GM03348 (cell line): ENCODE data around the gene PTPRM.
"Not testable (repeated sequence)": the region's sequence is repeated elsewhere in the genome, so short reads cannot be mapped to it uniquely, and the experiment has no call there.

ENCODE experiments used
- DNase-seq: peaks from one replicate; pipeline ENCODE4 v3.0.0; 2012; ENCODE audit warnings: low spot score

Gene PTPRM

DNA sequence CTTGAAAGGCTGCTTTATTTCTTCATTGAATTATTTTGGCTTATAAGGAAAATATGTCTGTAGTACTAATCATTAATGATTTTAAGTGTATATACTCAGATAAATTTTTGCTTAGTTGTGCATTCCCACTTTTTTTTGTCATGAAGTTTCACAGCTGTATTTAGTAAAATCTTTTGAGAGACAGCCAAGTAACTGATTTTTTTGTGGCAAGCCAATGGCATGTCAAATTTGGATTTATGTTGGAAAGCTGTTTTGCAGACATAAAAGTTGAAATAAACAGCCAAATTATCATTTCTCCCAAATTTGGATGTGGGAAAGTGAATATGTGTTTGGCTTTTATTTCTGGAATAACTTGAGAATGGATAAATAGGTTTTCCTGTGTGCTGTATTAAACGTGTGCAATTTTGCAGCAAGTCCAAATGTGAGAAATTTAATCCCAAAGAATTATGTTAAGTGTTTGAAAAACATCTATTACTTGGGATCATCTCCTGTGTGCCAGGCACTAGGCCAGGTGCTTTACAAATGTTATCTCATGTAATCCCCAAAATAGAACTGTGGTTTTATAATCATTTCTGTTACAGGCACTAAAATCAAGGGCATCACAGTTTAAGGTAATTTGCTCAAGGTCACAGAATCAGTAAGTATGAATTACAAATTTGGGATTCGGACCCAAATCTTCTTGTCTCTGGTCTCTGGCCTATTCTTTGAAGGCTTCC is 160.4 kb downstream of the PTPRM start:
- no peak for DNase-seq

DNA sequence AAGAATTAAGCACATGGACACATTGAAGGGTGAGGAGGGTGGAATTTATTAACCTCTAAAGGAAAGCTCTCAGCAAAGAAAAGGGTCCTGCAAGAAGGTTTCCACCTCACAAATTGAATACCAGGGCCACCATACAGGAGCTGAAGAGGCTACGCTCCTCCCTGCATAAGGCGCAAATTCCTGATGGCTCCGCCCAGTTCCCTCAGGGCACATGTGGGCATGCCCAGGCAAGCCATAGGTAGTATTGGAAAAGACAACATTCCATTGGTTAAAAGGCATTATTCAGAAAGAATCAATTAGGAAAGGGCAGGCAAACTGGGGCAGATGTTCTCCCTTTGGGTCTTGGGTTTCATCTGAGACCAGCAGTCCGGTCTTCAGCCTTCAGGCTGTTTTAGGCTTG is 161.2 kb downstream of the PTPRM start:
- no peak for DNase-seq

DNA sequence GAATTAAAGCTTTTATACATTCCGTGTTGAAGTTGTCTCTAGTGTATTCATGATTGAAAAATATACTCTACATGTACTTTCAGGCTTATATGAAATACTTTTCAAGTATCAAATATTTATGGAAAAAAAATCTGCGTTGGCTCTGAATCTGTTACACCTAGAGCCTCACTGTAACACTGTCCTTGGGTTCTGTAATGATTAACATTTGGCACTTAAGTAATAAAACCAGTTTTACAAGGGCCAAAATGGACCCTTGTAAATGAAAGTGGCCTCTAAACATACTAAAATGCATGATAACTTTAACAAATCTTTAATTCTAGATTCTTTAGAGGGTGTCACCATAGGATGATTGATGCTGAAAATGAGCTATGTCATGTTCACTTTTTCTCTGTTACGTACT is 162.8 kb downstream of the PTPRM start:
- no peak for DNase-seq

DNA sequence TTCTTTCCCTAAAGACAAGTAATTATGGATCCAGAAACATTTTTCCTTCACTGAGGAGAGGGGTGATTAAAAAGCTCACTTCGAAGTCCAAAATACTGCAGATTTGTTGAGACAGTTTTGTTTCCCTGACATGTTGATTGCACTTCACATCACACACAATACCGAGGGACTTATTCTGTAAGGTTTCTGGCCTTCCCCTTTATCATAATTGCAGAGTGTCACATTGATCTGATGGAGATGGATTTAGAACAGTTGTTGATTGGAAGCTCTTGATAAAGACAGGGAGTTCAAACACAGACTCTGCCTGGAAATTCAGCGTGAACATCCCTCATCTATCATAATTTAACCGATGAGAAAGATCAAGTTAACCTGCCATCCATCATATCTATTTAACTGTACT is 163.6 kb downstream of the PTPRM start:
- DNase-seq = no peak

DNA sequence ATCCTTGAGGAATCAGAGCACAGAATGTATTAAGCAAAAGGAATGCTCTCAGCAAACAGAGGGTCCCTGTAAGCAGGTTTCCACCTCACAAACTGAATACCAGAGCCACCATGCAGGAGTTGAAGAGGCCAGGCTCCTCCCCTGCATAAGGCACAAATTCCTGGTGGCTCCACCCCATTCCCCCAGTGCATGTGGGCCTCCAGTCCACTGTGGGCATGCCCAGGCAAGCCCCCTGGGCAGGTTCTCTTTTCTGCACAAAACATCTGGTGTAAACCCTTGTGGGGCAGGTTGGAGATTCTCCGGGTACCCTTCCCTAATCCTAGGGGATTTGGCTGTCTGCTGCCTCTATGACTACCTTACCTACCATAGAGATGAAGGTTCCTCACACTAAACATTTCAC is 166.5 kb downstream of the PTPRM start:
- no peak for DNase-seq

DNA sequence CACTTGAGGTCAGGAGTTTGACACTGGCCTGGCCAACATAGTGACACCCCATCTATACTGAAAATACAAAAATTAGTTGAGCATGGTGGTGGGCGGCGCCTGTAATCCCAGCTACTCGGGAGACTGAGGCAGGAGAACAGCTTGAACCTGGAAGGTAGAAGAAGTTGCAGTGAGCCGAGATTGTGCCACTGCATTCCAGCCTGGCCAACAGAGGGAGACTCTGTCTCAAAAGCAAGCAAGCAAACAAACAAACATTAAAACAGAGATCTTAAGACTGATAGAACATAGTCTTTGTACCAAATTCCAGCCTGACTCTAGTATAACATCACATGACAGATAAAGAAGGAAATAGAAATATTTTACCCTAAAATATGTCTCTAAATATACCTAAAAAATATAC is 168.1 kb downstream of the PTPRM start:
- no peak for DNase-seq

DNA sequence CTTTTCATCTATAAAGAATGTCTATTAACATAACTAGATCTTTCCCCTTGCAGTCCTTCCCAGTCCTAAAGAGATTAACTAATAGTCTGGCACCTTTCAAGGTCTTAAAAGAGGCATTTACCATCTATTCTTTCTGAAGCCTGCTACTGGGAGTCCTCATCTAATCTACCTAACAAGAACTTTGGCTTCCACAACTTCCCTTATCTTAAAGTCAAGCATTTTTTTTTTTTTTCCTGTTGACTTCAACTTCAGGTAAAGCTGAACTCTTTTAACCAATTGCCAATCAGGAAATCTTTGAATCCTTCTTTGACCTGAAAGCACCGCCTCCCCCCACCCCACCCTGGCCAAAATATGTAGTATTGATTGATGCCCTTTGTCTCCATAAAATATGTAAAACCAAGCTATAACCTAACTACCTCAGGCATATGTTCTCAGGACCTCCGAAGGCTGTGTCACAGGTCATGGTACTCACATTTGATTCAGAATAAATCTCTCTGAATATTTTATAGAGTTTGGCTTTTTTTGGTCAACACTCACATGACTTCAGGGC is 168.6 kb downstream of the PTPRM start:
- DNase-seq = no peak

DNA sequence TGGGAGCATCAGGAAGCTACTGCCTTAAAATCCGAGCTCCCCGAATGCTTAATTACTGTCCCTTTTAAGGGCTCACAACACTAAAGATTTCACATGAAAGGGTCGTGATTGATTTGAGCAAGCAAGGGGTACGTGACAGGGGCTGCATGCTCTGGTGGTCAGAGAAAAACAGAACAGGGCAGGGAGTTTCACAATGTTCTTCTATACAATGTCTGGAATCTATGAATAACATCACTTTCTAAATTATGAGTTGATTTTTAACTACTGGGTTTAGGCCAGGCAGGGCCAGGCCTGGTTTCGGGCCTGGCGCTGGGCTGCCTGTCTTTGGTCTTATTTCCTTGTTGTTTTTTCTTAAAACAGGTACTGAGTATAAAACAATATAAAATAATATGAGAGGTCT is 169.4 kb downstream of the PTPRM start:
- DNase-seq = not testable (repeated sequence)

DNA sequence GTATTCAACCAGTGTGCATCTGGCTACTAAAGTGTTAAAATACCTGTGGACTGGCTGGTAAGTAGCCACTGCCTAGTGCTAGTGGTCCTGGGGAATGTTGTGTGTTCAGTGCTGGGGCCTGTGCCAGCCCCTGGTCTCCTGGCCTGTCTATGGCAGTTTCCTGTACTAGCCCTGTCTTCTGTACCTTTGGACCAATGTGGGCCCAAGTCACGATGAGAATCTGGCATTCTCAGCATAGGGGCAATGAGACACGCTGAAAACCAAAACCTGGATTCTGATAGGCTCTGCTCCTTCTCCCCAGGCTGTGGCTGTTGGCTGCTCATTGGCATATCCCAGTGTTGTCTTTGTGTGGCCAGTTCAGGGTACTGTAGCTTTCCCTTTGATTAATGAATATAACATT is 170.4 kb downstream of the PTPRM start:
- DNase-seq = no peak

DNA sequence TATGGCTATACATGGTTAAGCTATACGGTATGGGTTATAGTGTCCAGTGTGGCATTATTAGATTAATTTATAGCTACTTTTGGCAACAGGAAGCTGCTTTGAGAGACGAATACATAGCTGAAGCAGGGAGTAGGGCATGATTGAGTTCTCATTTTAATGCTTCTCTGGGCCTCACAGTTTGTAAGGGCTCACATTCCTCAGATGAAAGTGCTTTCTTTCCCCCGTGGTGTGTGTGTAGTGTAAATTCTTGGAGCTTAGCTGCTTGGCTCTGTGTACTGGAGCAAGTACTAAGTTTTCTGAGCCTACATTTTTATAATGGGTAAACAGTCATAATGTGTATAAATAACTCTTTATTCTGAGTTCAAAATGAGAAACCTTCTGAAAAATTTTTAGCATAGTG is 173.7 kb downstream of the PTPRM start:
- DNase-seq = no peak

DNA sequence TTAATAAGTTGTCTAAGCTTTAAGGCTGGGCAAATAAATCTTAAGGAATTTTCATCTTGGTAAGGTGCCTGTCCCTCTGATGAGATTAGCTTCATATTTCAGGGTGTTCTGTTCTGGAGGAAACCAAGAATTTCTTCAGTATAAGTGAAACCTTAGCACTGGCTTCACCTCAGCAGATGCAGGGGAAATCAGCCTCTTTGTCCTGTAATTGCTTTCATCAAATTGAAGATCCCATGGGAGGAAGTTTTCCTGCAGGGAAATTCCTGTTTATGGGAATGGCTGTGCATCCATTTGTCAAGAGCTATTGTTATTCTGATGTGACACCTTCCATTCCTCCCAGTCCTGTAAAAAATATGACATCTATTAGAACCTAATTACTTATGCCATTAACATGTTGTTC is 174.5 kb downstream of the PTPRM start:
- no peak for DNase-seq

DNA sequence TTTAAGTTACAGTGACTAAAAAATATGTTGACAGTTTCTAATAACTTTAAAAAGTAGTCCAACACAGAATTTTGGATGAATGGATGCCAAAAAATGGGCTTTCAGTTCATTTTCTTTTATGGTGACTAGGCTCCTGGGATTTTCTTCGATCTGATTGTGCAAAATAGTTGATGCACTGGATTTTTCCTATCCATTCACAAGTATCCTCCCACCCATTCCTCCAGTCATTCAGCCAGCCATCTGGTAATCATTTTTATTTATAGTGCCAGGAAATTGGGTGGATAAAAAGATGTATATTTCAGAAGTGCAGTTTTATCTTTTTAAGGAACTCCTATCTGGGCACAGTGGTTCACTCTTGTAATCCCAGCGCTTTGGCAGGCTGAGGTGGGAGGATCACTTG is 175.1 kb downstream of the PTPRM start:
- no peak for DNase-seq

DNA sequence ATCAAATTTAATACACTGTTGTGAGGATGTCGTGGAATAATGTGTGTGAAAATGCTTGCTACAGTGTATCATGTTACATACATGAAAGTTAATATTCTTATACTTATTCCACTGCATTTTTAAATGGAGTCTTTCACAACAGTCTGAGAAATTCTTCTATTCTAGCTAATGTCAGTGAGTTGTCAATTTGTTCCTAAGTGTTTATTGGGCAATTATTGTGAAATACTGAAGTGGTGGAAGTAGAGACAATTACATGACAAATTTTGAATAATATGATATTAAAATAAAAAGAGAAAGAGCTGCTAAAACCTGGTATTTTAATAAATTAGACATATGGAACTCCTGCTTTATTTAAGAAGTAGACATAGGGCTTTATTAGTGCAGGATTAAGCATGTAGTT is 176.1 kb downstream of the PTPRM start:
- DNase-seq = no peak

DNA sequence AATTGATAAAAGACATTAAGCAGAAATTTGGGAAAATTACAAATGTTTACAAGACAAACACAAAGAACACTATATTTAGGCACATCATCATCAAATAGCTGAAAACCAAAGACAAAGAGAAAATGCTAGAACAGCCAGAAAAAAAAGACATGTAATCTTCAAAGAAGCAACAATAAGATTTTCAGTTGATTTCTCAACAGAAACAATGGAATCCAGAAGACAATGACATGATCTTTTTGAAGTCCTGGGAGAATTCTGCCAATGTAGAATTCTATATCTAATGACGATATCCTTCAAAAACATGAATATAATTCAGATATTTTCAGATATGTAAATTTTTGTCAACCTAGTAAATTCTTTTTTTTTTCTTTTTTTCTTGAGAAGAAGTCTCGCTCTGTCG is 179.0 kb downstream of the PTPRM start:
- no peak for DNase-seq

DNA sequence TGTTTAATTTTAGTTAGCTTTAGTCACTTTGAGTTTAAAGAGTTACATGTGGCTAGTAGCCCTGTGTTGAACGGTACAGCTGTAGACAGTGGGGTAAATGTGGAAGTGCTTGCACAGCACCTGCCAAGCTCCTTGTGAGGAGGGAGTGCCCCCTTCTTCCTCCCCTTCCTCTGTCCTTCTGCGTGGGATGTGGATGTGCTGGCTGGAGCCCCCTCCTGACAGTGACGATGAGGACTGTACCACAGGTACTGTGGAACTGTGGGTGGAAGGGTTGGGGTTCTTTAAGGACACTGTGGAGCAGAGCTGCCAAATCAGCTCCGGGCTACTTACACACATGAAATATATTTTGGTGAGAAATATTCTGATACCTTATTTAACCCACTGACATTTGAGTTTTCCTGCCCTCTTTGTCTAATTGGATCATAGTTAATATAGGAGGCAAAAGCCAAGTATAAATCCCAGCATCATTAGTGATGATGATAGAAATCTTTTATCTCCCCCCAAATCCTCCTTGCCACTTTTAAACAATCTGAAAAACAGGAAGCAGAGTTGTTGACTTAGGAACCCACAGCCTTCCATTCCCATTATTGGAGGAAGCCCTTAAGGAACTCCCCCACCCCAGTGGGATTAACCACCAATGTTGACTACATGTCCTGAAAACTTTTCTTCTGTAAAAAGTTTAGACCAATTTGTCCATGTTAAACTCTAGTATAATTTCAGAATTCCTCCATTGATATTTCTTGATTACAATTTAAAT is 181.3 kb downstream of the PTPRM start:
- DNase-seq = no peak

DNA sequence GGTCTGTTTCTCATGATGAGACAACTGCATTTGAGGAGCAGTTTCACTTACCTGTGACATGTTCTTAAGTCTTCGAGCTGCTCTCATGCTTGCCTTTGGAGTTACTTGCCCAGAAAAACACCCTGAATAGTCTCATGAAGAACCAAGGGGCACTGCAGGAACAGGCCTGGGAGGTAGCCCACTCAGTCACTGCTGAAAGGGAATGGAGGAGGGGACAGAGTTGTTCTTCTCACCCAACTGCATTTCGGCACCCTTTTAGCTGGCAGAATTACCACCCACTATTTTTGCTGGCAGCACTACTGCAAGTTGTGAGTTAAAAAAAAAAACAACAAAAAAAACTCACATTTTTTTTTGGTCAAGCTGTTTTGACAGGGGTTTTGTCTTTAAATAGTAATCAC is 181.9 kb downstream of the PTPRM start:
- DNase-seq = no peak

DNA sequence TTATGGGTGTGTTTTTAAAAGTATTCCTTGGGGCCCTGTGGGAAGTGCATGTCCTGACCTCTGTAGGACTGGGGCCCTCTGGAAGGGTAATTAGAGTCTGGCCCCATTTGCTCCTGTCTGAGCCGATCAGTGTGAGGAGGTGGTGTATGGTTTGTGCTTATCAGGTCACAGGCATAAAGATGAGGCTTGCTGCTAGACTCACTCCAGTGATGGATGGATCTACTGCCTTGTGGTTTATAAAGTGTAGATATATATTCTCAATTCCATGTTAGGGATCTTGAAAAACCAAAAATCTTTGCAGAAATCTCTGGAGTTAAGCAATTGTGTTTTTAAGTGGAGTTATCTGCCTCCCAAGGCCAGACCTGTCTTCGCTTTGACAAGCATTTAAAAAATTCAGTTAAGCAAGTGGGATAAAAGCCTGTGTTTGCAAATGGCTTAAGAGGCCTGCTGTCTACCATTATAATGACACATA is 182.4 kb downstream of the PTPRM start:
- no peak for DNase-seq

DNA sequence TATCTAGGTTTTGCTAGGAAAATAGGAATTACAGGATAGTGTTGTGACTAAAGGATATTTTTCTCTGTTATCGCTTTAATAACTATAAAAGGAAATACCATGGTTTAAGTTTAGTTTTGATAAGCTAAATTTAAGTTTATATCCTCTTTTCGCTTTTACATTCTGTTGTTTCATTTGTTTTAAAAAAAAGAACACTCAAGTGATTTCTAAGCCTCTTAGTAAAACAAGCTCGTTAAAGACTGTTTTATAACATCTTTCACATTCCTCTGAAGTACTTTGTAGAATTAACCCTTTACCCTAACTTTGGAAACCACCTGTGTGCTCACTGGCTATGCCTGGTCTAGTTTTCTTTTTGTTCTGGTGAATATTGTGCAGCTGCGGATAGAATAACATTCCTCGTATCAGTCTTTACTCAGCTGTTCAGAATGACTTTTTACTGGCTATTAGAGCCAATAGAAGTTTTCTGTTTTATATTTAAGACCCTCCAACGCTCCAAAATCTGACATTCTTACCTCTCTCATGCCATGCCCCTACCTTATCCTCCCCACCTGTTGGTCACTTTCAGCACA is 183.1 kb downstream of the PTPRM start:
- DNase-seq = no peak

DNA sequence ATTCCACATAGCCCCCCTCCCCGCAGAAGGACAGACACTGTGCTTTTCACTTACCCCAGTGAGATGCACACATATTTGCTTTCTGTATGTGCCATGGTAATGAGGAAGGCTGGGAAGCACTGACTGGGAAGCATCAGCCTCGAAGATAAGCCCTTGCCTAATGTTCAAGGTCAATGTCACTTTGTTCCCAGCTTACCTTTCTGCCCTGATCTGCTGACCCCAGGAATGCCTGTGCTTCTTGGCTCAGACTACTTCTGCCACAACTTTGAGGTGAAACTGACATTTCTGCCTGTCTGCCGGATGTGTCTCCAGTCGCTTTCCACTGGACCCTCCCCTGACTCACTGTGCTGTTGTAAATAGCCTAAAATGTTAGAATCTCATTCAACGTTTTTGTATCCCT is 183.8 kb downstream of the PTPRM start:
- no peak for DNase-seq

DNA sequence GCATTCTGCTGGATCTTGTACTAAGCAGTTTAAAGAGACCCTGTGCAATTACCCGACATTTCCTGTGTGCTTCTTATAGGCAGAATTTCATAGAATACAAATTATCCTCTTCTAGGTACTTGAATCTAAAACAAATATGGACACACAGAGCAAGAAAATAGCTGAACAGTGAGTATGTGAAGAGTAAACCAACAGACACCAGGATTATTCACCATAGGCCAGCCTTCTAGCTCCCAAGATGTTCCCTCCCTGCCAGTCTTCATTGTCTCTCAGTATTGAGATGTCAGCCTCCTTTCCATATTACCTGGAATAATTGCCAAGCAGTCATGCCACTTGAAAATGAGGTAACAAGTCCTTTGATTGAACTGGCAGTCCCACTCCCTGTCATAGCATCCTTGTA is 187.1 kb downstream of the PTPRM start:
- DNase-seq = no peak

DNA sequence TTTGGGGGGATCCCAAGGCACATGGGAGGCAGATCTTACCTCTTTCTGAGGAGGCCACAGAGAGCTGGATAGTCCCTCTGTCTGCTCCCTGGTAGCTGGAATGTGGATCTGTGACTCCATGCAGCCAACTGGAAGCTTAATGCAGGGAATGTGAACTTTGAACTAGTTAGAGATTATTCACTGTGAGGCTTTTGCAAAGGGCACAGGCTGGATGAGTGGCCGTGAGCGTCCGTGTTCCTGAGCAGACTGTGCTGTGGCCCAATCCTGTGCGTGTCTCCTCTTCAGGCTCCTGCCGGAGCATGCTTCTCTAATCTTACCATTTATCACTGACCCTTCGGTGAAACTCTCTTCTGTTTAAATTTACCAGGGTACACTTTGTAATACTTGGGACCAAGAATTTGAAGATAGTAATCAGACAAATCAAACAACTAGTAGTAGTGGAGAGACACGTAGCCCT is 187.6 kb downstream of the PTPRM start:
- DNase-seq = no peak

DNA sequence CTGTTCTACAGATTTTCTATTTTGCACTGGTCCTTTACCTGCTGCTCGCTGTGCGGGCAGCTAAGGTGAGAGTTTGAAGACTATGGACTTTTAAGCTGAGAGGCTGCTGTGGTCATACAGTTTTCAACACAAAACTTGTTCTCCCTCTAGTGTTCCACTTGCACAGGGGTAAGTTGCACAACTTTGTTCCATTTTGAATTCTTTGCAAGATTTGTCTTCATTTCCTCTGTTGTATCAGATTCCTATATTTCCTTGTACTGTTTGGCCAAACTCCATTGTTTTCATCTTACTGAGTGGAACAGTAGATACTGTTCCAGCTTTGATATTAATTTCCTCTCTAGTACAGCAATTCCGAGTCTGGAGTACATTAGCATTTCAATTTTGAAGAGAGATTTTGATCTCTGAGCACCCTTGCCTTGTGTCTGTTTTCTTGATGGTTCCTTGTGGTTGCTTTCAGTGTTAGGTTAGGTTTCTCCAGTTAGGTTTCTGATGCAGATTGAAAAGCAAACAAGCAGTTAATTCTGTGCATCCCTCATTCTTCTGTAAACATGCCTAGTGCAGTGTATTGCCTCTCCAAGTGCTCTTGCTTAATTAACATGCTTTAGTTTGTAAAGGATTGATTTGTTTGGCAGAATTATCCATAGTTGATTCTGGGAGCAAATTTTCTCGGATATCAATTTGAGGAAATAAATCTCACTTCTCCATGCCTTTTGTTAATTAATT is 188.8 kb downstream of the PTPRM start:
- no peak for DNase-seq
